GM18511 (cell line): ENCODE measurements around the gene F8.
A peak's percentile ranks its signal among the peaks of the same experiment; 100 is the strongest.

ENCODE experiments used
- ATAC-seq: cut with Tn5 transposase; IDR thresholded peaks from one replicate; pipeline ENCODE4 v1.9.1; 2021; ENCODE audit warnings: mild to moderate bottlenecking, moderate library complexity; ENCODE audit not compliant: unreplicated experiment

F8 gene

DNA sequence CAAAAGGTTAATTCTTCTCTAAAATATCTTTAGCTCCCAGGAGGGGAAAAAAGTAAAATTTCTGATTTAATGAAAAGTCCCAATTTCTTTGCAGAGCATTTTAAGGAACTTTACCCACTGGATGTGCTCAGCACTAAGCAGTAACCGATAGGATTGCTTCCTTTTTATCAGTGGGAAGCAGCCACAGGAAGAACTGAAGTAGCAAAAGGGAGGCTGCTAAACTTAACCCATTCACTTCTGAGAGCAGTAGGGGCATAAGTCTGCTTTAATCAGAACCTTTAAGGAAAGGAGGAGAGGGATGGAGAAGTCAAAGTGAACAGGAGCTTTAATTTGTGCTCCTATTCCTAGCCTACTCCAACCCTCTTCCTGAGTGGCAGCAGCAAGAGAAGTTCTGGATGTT lies at the start of gene F8:
TSS of gene F8 (minus strand) at position 139 of the 400 bp plus-strand sequence. CDS start 171 bp downstream, outside the sequence.
- ATAC-seq, result no peak

DNA sequence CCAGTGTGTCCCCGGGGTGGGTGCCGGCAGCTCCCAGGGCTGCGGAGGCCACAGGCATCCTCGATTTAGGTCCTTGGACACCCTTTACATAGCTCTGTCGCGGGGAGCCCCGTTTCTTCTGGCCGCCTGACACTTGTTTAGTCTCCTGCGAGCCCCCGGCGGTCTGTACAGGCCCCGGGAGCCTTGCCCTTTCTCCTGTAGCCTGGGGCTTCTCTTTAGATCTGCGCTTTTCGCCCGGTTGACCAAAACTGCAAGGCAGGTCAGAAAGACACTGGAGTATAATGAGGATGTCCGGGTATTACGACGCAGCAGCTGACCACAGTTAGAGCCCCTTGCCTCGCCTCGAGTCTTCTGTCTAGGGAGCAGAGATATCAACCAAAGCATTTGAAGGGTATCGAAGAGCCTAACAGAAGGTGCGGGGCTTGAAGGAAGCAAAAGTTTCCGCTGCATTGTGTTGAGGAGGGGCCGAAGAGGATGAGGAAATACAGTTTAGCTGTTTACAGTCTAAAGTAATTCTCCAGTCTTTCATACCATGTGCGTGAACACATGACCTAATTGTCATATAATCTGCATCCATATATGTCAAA lies 49.3 kb upstream of the F8 start:
- ATAC-seq, result peak; percentile 20

DNA sequence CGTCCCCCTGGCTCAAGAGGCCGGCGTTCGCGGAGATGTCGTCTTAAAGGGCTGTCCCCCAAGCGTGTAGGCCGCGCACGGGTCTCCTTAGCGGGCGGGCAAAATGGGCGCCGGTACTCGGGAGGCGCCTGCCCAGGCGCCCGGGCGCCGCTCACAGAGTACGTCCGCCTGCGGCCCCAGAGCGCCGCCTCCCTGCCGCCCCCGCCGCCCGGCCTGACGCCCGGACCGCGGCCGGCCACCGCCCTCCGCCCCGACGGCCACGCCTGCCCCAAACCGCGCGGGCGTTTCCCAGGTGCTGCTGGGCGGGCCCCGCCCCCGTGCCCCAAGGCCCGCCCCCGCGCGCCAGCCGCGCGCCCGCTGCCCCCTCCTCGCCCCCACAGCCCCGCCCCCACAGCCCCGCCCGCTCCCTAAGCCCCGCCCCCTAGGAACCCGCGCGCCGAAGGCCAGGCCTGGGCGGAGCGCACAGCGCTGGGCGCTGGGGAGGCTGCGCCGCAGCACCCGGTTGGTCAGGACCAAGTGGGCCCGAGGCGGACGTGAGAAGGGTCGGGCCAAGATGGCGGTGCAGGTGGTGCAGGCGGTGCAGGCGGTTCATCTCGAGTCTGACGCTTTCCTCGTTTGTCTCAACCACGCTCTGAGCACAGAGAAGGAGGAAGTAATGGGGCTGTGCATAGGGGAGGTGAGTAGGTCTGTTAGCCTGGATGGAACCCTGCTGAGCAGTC lies 48.6 kb upstream of the F8 start, which contains the start of the genes BRCC3, CMC4 and MTCP1:
TSS of gene BRCC3 (plus strand) at position 534 of the 719 bp plus-strand sequence. CDS start at position 554, 20 bp downstream.
TSS of gene CMC4 (minus strand) at position 162 of the 719 bp plus-strand sequence. CDS start 7,113 bp downstream, outside the sequence.
TSS of gene MTCP1 (minus strand) at position 162 of the 719 bp plus-strand sequence. CDS start 5,126 bp downstream, outside the sequence.
- ATAC-seq, result peak; percentile 87

DNA sequence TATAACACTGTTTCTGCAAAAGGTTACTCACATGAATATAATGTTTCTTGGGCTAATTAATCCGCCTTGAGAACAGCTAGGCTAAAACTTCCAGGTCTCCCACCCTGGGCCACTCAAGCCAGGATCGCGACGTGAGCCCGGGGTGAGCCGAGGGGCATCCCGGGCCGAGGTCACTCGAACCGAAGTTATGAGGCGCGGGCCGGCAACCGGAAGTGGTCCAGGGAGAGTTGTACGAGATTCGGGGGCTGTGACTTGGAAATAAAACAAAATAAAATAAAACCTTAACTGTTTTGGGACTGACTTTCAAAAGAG lies 48.1 kb upstream of the F8 start:
- ATAC-seq, result peak; percentile 24

DNA sequence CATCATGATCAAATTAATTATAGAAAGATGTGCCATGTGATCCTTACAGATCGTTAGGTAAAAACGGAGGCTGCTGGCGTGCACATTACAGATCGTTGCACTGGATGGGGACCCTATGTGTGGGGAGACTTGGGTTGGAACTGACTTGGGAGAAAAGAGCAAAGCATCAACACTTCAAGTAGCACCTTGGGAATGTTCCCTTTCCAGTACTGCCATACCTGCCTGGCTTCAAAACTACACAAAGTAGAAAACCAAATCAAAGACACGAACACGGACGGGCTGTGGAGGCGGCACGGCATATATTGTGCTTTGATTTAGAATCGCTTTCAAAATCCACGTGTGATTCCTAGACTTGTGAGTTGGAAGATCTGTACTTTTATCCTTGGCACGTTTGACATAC lies 47.5 kb upstream of the F8 start:
- no peak for ATAC-seq

DNA sequence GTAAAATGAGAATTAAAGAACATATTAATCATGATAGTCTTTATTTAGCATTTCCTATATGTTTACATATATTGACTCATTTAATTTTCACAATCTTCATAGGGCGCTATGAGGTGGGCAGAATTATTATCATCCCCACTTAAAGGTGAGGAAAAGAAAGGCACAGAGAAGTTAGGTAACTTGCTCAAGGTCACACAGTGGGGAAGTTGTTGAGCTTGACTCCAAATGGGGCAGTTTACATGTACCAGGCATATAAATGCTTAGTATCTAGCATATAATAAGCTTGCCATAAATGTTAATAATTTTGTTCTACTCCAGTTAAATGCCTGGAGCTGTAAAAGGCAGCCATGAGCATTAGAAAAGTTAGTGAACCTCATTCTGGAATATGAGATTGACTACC lies 46.9 kb upstream of the F8 start:
- ATAC-seq, result no peak

DNA sequence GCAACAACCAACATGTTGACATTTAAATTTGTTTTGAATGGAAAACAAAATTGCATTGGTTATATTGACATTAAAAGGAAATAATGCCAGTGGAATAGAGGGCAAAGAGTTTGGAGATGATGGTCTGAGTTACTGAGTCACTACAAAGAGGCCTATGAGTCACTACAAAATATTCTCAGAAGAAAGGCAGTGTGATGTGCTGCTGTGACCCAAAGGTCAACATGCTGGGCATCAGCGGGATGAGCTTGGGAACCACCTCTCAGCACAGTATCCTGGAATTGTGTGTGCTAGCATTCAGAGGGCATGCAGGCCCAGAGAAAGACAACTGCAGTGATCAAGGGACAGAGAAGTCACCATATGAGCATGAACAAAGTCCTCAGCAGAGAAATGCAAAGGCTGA lies 45.6 kb upstream of the F8 start:
- no peak for ATAC-seq

DNA sequence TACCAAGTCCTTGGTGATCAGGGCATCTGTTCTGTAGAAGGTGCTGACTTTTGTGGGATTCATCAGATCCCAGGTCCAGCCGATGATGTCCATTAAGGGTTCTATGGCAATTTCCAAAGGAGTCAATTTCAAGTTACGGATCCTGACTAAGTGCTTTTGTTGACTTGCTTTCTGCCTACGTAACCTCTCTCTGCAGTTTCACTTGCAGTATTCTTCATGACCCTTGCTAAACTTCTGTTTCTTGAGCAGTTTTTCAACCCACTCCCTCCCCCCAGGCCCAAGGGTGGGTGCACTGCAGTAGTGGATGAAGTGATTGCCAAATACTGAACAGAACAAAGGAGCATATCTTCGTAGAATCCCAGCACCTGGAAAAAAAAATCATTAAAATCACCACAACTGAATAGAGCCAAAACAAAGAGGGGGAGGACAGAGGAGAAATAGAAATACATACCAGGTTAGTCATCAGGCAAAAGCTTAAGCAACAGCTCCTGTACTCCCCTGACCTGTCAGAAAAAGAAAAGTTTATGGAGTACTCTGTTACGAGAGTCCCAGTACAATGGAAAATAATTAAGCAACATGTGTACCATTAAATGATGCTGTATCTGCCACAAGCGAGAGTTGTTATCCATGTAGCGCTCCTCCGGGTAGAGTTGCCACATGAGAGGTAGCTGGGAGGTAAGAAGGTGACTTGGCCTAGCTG lies 42.7 kb upstream of the F8 start:
- ATAC-seq, result no peak

DNA sequence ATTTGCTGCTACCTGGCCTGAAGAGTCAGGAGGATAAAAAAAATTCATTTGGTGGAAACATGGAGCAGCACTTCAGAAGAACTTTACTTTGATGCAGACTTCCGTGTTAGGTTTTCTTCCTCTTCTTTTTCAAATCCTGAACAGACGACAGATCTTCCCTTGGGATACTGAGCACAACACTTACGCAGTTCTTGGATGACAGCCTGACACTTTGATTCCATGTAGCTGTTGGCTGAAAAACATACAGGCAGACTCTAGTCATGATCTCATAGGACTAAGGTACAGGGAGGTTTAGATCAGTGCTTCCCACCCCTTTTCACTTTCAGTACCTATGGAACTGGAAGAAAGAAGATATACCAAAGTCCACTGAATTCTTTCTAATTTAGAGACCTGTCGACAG lies 39.2 kb upstream of the F8 start:
- no peak for ATAC-seq

DNA sequence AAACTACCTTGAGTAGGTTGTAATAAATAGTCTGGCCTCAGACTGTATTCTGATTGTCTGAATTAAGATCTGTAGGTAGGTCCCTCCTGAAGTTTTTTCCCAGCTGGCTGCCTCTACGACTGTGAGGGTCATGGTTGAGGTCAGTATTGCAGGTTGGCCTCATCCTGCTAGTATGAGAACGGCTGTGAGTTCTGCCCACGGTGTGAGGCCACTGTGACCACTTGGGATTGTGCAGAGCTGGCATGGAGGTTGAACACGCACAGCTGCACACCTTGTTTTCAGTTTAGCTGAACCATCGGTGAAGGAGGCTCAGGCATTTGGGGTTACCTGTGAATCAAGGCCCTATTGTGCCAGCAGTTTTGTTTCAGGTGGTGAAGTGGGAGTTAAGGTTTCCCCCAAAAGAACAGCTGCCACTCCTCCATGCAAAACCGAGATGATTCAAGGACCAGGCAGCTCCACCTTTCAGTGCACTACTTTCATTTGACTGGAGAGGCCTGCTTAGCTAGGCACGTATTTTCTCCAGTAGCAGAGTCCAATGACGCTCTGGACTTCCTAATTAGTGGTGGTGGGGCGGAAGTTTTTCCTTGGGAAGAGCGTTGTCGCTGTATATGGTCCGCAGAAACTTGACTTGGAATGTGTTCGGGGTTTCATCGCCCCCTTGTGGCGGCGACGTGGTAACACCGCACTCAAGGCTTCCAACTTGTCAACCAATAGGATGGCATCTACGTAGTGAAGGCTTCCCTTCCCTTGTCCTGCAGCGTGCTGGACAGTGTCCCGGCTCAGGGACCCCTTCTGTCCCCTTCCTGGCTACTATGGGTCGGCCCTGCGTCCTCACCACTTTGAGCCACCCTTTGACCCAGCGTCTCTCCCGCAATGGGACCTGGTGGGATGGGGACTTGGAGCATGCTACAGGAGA lies 34.6 kb upstream of the F8 start:
- peak; percentile 86 for ATAC-seq

DNA sequence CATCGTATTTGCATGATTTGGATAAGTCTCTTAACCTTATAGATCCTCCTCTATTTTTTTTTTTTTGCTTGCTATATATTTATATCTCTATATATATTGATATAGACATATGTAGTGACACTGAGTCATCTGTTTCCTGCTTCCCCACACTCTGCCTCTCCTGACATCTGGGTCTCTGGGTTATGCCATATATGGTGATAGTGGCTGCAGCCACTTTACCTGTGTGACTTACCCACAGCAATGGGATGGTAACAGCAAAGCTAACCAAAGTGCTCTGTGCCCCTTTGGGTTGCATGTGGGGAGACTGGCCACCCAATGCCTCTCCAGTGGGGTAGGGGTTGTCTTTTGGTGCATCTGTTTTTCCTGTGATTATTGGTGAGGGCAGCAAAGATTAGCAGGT lies 33.9 kb upstream of the F8 start:
- ATAC-seq, result no peak

DNA sequence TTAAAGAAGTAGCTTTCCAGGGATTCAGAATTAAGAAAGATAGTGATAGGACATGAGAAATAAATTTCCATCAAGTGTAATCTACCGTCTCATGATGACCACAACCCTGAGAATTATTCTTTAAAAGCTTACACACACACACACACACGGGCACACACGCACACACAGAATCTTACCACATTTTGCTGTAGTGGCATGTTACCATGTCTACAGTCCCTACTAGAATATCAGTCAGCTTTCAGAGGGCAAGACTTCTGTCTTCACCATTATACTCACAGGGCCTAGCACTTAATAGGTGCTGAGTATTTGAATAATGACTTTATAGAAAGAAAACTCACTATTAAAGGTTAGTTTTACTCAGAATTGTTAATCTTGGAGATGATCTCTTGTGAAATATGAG lies 33.0 kb upstream of the F8 start:
- no peak for ATAC-seq

DNA sequence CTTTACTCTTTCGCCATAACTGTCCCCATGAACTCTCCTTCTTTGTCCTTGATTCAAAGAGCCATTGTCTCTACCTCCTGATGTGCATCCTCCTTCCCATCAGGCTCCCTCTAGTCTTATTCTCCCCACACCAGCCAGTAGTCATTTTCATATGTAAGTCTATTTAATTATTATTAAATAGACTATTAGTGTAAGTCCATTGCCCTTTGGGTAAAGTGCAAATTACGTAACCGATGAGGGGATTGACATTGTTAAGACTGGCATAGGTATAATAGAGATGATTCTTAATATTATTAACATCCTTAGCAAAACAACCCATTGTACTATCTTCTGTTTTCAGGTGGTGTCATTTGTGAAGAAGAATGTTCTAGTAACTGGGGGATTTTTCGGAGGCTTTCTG lies 31.7 kb upstream of the F8 start:
- no peak for ATAC-seq

DNA sequence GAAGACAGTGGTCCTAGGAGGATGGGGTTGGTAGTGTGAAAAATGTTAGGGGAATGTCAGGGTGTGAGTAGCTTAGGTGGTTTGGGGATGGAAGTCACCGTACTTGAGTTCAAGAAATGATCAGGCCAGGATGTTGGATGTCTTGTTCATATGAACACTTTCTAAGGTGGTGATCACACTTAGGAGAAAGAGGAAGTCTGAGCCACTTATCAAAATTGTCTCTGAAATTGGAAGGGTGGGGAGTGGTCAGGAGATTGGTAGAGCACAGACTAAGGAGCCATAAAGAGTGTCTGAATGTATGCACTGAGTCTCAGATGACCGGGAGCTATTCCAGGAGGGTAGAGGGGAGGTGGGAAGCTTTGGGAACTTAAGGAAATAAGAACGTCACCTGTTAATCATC lies 31.1 kb upstream of the F8 start:
- ATAC-seq, result no peak

DNA sequence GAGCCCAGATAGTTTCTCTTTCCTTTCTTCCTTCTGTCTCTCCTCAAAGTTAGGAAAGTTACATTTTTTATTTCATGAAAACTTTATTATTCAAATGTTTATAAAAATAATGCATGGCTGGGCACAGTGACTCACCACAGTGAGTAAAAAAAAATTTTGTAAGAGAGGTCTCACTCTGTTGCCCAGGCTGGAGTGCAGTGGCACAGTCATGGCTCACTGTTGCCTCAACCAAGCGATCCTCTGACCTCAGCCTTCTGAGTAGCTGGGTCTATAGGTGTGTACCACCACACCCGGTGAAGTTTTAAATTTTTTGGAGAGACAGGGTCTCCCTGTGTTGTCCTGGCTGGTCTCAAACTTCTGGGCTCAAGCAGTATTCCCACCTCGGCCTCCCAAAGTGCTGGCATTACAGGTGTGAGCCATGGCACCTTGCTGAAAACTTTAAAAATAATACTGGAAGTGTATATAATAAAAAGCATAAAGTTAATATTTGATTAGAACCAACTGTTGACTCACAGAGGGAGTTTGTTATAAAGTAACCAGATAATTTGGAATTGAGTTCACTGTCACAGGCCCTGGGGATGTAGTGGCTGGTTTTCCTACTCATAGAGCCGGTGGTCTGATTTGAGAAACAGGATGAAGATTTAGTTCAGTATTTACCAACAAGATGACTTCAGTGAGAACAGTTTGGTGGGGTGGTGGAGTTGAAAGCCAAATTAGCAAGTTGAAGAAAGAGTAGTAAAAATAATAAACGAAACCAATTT lies 30.4 kb upstream of the F8 start:
- no peak for ATAC-seq

DNA sequence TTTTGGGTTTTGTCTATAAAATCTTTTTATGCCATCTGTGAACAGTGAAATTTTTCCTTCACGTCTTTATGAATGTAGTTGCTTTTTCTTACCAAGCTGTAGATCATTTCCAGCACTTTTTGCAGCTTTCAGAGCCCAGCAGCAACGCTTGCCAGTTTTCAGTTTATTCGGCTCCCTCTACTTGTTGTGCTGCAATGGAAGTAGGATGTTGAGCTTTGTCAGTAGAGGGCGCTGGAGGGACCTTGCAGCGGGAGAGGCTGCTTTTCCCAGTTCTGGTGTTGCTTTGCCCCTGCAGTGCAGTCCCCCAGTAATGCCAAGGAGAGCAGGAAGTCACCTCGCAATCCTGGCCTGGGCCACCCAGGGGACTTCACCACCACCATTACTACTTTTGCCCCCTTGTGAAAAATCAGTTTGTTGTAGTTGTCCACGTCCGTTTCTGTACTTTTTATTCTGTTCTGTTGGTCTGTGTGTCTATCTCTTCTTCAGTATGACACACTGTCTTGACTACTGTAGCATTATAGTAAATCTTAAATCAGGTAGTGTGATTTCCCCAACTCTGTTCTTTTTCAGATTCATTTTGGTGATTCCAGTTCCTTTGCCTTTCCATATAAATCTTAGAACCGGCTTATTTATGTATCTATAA lies 26.6 kb upstream of the F8 start:
- no peak for ATAC-seq

DNA sequence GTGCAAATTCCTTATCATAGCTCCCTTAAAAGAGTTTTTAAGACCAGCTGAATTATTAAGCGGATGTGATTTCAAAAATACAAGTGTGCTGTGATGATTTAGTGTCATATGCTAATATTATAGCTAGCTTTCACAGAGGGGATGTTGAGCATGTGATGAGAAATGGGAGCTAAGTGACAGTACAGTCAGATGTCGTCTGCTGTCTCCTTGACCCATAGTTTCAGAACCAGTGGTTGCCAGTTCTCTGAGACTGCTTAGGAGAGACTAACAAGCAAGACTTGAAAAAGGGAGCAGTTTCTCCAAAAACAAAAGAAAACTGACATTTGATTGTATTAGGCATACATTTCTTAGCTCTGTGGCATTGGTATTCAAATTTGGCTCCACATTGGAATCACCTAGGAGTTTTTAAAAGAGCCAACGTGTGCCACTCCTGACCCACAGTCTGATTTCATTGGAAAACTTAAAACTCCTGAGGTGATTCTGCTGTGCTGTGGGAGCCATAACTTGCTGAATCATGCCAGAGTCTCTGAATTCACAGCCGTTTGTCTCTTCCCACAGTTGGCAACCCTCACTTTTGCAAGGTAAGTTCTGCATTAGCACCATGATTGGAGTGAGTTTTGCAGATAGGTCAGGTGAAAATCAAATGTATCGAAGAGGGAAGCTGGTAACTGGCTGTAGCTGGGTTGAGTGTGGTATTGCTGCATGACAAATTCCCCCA lies 24.4 kb upstream of the F8 start:
- no peak for ATAC-seq

DNA sequence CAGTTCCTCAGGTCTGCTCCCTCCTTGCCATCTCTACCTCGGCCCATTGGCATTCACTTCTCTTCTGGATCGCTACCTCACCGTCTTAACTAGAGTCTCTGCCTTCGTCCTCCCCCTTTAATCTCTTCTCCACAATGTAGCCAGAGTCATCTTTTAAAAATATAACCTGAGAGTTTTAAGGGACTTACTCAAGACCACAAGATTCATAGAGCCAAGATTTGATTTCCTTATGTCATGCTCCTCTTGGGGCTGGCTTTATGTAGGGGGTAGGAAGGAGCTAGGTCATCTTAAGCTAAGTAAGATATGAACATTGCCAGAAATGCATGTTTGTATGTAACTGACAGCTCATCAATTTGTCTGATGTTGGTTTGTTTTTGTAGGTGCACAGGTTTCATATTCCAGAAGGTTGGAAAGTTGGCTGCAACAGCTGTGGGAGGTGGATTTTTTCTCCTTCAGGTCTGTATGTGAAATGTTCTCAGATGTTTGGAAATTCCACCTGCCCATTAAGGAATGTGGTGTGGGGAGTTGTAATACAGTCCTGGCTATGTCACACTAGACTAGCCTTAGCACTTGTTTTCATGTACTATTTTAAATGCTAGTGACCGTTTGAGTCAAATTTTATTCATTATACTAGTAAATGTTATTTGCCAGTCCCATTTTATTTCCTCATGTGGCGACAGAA lies 23.7 kb upstream of the F8 start:
- no peak for ATAC-seq

DNA sequence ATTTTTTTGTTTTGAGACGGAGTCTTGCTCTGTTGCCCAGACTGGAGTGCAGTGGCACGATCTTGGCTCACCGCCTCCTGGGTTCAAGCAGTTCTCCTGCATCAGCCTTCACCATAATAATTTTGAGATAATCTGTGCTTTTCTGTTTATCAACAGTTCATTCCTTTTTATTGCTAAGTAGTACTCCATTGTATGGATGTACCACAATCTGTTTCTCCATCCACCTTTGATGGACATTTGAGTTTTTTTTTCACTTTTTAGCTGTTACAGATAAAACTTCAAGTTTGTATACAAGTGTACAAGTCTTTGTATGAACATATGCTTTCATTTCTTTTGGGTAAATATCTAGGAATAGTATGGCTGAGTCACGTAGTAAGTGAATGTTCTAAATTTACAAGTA lies 13.2 kb upstream of the F8 start:
- ATAC-seq, result no peak
